ENCODE results near the gene JAK1. TPM values are rescaled to one million over a fixed set of nuclear protein-coding genes. Genes with fewer than 3 reads are reported as not detected.

The JAK1 gene
- total and polyA plus RNA-seq, 11 donors, result 20.5 to 189 (median 94.8) TPM

GRCh38 chr1:64811131-64811530 is 155.2 kb downstream of the JAK1 start:
- Histone ChIP-seq H3K36me3 (peaks cover 0 to 30% (median 14%) of the 10 kb centered on the region in 9 donors), H3K4me1 (peaks cover 0 to 18% (median 2%) of the 10 kb centered on the region in 12 donors), H3K4me3 (no peak overlapping the region), H3K9me3 (no peaks in the 10 kb centered on the region), H3K27ac (no peak overlapping the region), H3K27me3 (no peaks in the 10 kb centered on the region)
- no peak for DNase-seq
- TF ChIP-seq POLR2A (IDR thresholded peaks at IDR 0.05) (no peak), CTCF (IDR thresholded peaks at IDR 0.05) (no peak)
- no peak for ATAC-seq
- 79 to 89% (median 84%) methylated on average over 6 of the region's 6 CpGs for WGBS, 4 donors
- intact Hi-C loops (cut with DNase I), result no loop called here

- ATAC-seq, result peak in 1 of 4 donors; percentile 20
- Histone ChIP-seq H3K4me1 (peaks cover 0 to 20% (median 2%) of the 10 kb centered on the region in 12 donors), H3K4me3 (no peak overlapping the region), H3K27me3 (no peaks in the 10 kb centered on the region), H3K9me3 (no peaks in the 10 kb centered on the region), H3K36me3 (peaks cover 0 to 26% (median 7%) of the 10 kb centered on the region in 9 donors), H3K27ac (peak overlapping the region in 3 of 12 donors; percentile 24 to 43 (median 27))
- intact Hi-C loops (cut with DNase I), result no loop called here
- no peak for DNase-seq
- TF ChIP-seq POLR2A (IDR thresholded peaks at IDR 0.05) (no peak), CTCF (IDR thresholded peaks at IDR 0.05) (no peak)
- 77 to 84% (median 80%) methylated on average over 1 of the region's 1 CpG for WGBS, 4 donors
Measured at GRCh38 chr1:64810001-64810400, 156.3 kb downstream of the JAK1 start.

GRCh38 chr1:64809309-64809708 is 157.0 kb downstream of the JAK1 start:
- no peak for ATAC-seq
- no peak for DNase-seq
- peaks cover 0 to 20% (median 2%) of the 10 kb centered on the region in 12 donors for H3K4me1 ChIP-seq
- intact Hi-C loops (cut with DNase I), result no loop called here
- no peak overlapping the region for H3K4me3 ChIP-seq
- peaks cover 0 to 23% (median 5%) of the 10 kb centered on the region in 9 donors for H3K36me3 ChIP-seq
- H3K27me3 ChIP-seq, result no peaks in the 10 kb centered on the region
- H3K9me3 ChIP-seq, result no peaks in the 10 kb centered on the region
- no peak overlapping the region for H3K27ac ChIP-seq
- TF ChIP-seq CTCF (IDR thresholded peaks at IDR 0.05), result no peak
- TF ChIP-seq POLR2A (IDR thresholded peaks at IDR 0.05), result no peak

GRCh38 chr1:64801851-64802523 is 164.4 kb downstream of the JAK1 start:
- Histone ChIP-seq H3K27me3 (no peaks in the 10 kb centered on the region), H3K9me3 (peaks cover 0 to 8% (median 0%) of the 10 kb centered on the region in 12 donors), H3K4me3 (no peak overlapping the region), H3K36me3 (peaks cover 0 to 12% (median 5%) of the 10 kb centered on the region in 9 donors), H3K4me1 (peaks cover 0 to 10% (median 0%) of the 10 kb centered on the region in 12 donors), H3K27ac (no peak overlapping the region)
- DNase-seq, result no peak
- WGBS, 4 donors, result 96 to 99% (median 98%) methylated on average over 6 of the region's 6 CpGs
- no peak for TF ChIP-seq POLR2A (IDR thresholded peaks at IDR 0.05)
- no peak for TF ChIP-seq CTCF (IDR thresholded peaks at IDR 0.05)
- intact Hi-C loops (cut with DNase I), result no loop called here
- ATAC-seq, result no peak
